Urinary bladder (tissue), 4 donors: Measurements from ENCODE around the gene MTCP1. TPM values are rescaled to one million over a fixed set of nuclear protein-coding genes. Genes with fewer than 3 reads are reported as not detected.

Source experiments
- DNase-seq: peaks from one replicate; pipeline ENCODE4 v3.0.0-alpha.2; 2015; ENCODE audit errors: extremely low spot score
- H3K27ac ChIP-seq: one replicate; pipeline ENCODE4 v1.5.1; 2013; ENCODE audit warnings: low read depth, mild to moderate bottlenecking, moderate library complexity
- H3K36me3 ChIP-seq: one replicate; pipeline ENCODE4 v1.6.1; 2013; ENCODE audit warnings: mild to moderate bottlenecking, moderate library complexity; ENCODE audit not compliant: insufficient read depth
- H3K4me1 ChIP-seq: one replicate; pipeline ENCODE4 v1.6.1; 2013; ENCODE audit warnings: mild to moderate bottlenecking, moderate library complexity; ENCODE audit not compliant: insufficient read depth
- H3K4me3 ChIP-seq: one replicate; pipeline ENCODE4 v1.5.1; 2013; ENCODE audit warnings: low read depth, low read length
- WGBS: extraction: QIAGEN DNeasy Blood & Tissue Kit; methylation state at CpG from one replicate; pipeline ENCODE4 v1.1.7; 2013; 5-methylcytosine and 5-hydroxymethylcytosine counted together
- polyA plus RNA-seq: library from polyadenylated mRNA; stranded (reverse); fragments of 200-250 nt; gene quantifications from one replicate; pipeline ENCODE4 v1.2.3, GENCODE V29; 2013
- total RNA-seq: library from RNA; depleted of rRNA; stranded (reverse); fragments of >200 nt; gene quantifications from one replicate; pipeline ENCODE4 v1.2.3, GENCODE V29; 2014
- donor health status: healthy with polysubstance abuse.
- donor health status: healthy.

Gene MTCP1
- total and polyA plus RNA-seq, 2 donors: 7.3 to 11.7 TPM

GRCh38 chrX:155069414-155069813 lies 1.5 kb downstream of the MTCP1 start:
- H3K27ac ChIP-seq: no peak overlapping the region
- no peak overlapping the region for H3K4me3 ChIP-seq
- 100% methylated on average over 1 of the region's 1 CpG for WGBS
- DNase-seq: no peak
- H3K4me1 ChIP-seq: no peaks in the 10 kb centered on the region
- no peaks in the 10 kb centered on the region for H3K36me3 ChIP-seq

DNA sequence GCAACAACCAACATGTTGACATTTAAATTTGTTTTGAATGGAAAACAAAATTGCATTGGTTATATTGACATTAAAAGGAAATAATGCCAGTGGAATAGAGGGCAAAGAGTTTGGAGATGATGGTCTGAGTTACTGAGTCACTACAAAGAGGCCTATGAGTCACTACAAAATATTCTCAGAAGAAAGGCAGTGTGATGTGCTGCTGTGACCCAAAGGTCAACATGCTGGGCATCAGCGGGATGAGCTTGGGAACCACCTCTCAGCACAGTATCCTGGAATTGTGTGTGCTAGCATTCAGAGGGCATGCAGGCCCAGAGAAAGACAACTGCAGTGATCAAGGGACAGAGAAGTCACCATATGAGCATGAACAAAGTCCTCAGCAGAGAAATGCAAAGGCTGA lies 2.8 kb downstream of the MTCP1 start:
- H3K4me3 ChIP-seq: no peak overlapping the region
- 50% methylated on average over 1 of the region's 1 CpG for WGBS
- H3K36me3 ChIP-seq: no peaks in the 10 kb centered on the region
- H3K27ac ChIP-seq: no peak overlapping the region
- DNase-seq: no peak
- no peaks in the 10 kb centered on the region for H3K4me1 ChIP-seq

DNA sequence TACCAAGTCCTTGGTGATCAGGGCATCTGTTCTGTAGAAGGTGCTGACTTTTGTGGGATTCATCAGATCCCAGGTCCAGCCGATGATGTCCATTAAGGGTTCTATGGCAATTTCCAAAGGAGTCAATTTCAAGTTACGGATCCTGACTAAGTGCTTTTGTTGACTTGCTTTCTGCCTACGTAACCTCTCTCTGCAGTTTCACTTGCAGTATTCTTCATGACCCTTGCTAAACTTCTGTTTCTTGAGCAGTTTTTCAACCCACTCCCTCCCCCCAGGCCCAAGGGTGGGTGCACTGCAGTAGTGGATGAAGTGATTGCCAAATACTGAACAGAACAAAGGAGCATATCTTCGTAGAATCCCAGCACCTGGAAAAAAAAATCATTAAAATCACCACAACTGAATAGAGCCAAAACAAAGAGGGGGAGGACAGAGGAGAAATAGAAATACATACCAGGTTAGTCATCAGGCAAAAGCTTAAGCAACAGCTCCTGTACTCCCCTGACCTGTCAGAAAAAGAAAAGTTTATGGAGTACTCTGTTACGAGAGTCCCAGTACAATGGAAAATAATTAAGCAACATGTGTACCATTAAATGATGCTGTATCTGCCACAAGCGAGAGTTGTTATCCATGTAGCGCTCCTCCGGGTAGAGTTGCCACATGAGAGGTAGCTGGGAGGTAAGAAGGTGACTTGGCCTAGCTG lies 5.8 kb downstream of the MTCP1 start:
- H3K27ac ChIP-seq: no peak overlapping the region

DNA sequence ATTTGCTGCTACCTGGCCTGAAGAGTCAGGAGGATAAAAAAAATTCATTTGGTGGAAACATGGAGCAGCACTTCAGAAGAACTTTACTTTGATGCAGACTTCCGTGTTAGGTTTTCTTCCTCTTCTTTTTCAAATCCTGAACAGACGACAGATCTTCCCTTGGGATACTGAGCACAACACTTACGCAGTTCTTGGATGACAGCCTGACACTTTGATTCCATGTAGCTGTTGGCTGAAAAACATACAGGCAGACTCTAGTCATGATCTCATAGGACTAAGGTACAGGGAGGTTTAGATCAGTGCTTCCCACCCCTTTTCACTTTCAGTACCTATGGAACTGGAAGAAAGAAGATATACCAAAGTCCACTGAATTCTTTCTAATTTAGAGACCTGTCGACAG lies 9.2 kb downstream of the MTCP1 start:
- no peak for DNase-seq
- no peak overlapping the region for H3K4me3 ChIP-seq
- no peak overlapping the region for H3K27ac ChIP-seq
- no peaks in the 10 kb centered on the region for H3K36me3 ChIP-seq
- WGBS: 57% methylated on average over 4 of the region's 4 CpGs
- no peaks in the 10 kb centered on the region for H3K4me1 ChIP-seq

More for the DNA sequence above, 5.8 kb downstream of the MTCP1 start:
- no peaks in the 10 kb centered on the region for H3K4me1 ChIP-seq
- DNase-seq: no peak
- WGBS: 88% methylated on average over 8 of the region's 8 CpGs
- H3K4me3 ChIP-seq: no peak overlapping the region
- H3K36me3 ChIP-seq: no peaks in the 10 kb centered on the region

DNA sequence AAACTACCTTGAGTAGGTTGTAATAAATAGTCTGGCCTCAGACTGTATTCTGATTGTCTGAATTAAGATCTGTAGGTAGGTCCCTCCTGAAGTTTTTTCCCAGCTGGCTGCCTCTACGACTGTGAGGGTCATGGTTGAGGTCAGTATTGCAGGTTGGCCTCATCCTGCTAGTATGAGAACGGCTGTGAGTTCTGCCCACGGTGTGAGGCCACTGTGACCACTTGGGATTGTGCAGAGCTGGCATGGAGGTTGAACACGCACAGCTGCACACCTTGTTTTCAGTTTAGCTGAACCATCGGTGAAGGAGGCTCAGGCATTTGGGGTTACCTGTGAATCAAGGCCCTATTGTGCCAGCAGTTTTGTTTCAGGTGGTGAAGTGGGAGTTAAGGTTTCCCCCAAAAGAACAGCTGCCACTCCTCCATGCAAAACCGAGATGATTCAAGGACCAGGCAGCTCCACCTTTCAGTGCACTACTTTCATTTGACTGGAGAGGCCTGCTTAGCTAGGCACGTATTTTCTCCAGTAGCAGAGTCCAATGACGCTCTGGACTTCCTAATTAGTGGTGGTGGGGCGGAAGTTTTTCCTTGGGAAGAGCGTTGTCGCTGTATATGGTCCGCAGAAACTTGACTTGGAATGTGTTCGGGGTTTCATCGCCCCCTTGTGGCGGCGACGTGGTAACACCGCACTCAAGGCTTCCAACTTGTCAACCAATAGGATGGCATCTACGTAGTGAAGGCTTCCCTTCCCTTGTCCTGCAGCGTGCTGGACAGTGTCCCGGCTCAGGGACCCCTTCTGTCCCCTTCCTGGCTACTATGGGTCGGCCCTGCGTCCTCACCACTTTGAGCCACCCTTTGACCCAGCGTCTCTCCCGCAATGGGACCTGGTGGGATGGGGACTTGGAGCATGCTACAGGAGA lies 13.8 kb downstream of the MTCP1 start:
- Histone ChIP-seq H3K4me3 (no peak overlapping the region), H3K4me1 (no peaks in the 10 kb centered on the region), H3K27ac (no peak overlapping the region), H3K36me3 (peaks cover 2% of the 10 kb centered on the region)
- DNase-seq: peak; percentile 18
- WGBS: 12% methylated on average over 23 of the region's 25 CpGs

GRCh38 chrX:155056471-155056870 lies 14.5 kb downstream of the MTCP1 start:
- H3K36me3 ChIP-seq: peaks cover 2% of the 10 kb centered on the region
- no peaks in the 10 kb centered on the region for H3K4me1 ChIP-seq
- no peak overlapping the region for H3K4me3 ChIP-seq
- no peak overlapping the region for H3K27ac ChIP-seq
- DNase-seq: no peak
- WGBS: 88% methylated on average over 1 of the region's 1 CpG

DNA sequence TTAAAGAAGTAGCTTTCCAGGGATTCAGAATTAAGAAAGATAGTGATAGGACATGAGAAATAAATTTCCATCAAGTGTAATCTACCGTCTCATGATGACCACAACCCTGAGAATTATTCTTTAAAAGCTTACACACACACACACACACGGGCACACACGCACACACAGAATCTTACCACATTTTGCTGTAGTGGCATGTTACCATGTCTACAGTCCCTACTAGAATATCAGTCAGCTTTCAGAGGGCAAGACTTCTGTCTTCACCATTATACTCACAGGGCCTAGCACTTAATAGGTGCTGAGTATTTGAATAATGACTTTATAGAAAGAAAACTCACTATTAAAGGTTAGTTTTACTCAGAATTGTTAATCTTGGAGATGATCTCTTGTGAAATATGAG lies 15.4 kb downstream of the MTCP1 start:
- Histone ChIP-seq H3K4me1 (no peaks in the 10 kb centered on the region), H3K4me3 (no peak overlapping the region), H3K36me3 (peaks cover 2% of the 10 kb centered on the region), H3K27ac (no peak overlapping the region)
- 90% methylated on average over 3 of the region's 3 CpGs for WGBS
- DNase-seq: no peak

- H3K27ac ChIP-seq: no peak overlapping the region
- H3K4me1 ChIP-seq: no peaks in the 10 kb centered on the region
- H3K36me3 ChIP-seq: peaks cover 2% of the 10 kb centered on the region
- 95% methylated on average over 4 of the region's 4 CpGs for WGBS
- no peak overlapping the region for H3K4me3 ChIP-seq
- DNase-seq: no peak
Measured at GRCh38 chrX:155054255-155054654, 16.7 kb downstream of the MTCP1 start.

DNA sequence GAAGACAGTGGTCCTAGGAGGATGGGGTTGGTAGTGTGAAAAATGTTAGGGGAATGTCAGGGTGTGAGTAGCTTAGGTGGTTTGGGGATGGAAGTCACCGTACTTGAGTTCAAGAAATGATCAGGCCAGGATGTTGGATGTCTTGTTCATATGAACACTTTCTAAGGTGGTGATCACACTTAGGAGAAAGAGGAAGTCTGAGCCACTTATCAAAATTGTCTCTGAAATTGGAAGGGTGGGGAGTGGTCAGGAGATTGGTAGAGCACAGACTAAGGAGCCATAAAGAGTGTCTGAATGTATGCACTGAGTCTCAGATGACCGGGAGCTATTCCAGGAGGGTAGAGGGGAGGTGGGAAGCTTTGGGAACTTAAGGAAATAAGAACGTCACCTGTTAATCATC lies 17.3 kb downstream of the MTCP1 start:
- peaks cover 2% of the 10 kb centered on the region for H3K36me3 ChIP-seq
- DNase-seq: no peak
- H3K27ac ChIP-seq: no peak overlapping the region
- 89% methylated on average over 3 of the region's 3 CpGs for WGBS
- H3K4me3 ChIP-seq: no peak overlapping the region
- no peaks in the 10 kb centered on the region for H3K4me1 ChIP-seq

DNA sequence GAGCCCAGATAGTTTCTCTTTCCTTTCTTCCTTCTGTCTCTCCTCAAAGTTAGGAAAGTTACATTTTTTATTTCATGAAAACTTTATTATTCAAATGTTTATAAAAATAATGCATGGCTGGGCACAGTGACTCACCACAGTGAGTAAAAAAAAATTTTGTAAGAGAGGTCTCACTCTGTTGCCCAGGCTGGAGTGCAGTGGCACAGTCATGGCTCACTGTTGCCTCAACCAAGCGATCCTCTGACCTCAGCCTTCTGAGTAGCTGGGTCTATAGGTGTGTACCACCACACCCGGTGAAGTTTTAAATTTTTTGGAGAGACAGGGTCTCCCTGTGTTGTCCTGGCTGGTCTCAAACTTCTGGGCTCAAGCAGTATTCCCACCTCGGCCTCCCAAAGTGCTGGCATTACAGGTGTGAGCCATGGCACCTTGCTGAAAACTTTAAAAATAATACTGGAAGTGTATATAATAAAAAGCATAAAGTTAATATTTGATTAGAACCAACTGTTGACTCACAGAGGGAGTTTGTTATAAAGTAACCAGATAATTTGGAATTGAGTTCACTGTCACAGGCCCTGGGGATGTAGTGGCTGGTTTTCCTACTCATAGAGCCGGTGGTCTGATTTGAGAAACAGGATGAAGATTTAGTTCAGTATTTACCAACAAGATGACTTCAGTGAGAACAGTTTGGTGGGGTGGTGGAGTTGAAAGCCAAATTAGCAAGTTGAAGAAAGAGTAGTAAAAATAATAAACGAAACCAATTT lies 18.0 kb downstream of the MTCP1 start:
- peaks cover 2% of the 10 kb centered on the region for H3K36me3 ChIP-seq
- no peaks in the 10 kb centered on the region for H3K4me1 ChIP-seq
- WGBS: 94% methylated on average over 5 of the region's 5 CpGs
- H3K4me3 ChIP-seq: no peak overlapping the region
- no peak for DNase-seq
- no peak overlapping the region for H3K27ac ChIP-seq

GRCh38 chrX:155048977-155049619 lies 21.8 kb downstream of the MTCP1 start:
- Histone ChIP-seq H3K4me1 (no peaks in the 10 kb centered on the region), H3K36me3 (peaks cover 2% of the 10 kb centered on the region), H3K4me3 (no peak overlapping the region), H3K27ac (no peak overlapping the region)
- WGBS: 46% methylated on average over 9 of the region's 9 CpGs
- no peak for DNase-seq

GRCh38 chrX:155046811-155047528 lies 24.0 kb downstream of the MTCP1 start:
- H3K27ac ChIP-seq: no peak overlapping the region
- H3K4me3 ChIP-seq: no peak overlapping the region
- WGBS: 90% methylated on average over 5 of the region's 5 CpGs
- H3K36me3 ChIP-seq: no peaks in the 10 kb centered on the region
- no peak for DNase-seq
- no peaks in the 10 kb centered on the region for H3K4me1 ChIP-seq
